Prostate gland (tissue), 2 donors: ENCODE data around the gene ZNF19.

Source experiments
- CTCF ChIP-seq, 4 experiments: fragments of 200-600 bp in 2 of 4; fragments of 450-650 bp in 2 of 4; sonication (generic) in 2 of 4; IDR thresholded peaks; 1 replicate in 3 of 4; 2 replicates in 1 of 4; pipeline ENCODE4 v1.5.1; 2016 to 2019; ENCODE audit warnings: antibody characterized with exemption in 4 of 4, mild to moderate bottlenecking in 2 of 4, moderate library complexity in 2 of 4
- POLR2AphosphoS5 ChIP-seq: sonication (generic); formaldehyde crosslinking; IDR thresholded peaks from one replicate; pipeline ENCODE4 v1.6.1; 2017; ENCODE audit warnings: antibody characterized with exemption

- TF ChIP-seq CTCF (IDR thresholded peaks at IDR 0.05): no peak
- peak; percentile 63 for TF ChIP-seq POLR2AphosphoS5
Observed at GRCh38 chr16:71456801-71457200, 32.3 kb downstream of the ZNF19 start.
